GM23338 (cell line): ENCODE data around the gene TMEM143. TPM values are rescaled to one million over a fixed set of nuclear protein-coding genes. Genes with fewer than 3 reads are reported as not detected.

Experiments used
- ATAC-seq: fragments of 200-7000 bp; cut with Tn5 transposase; 3 replicates; pipeline ENCODE4 v1.9.1; 2020
- DNase-seq: peaks from one replicate; pipeline ENCODE4 v3.0.0-alpha.2; 2015; ENCODE audit warnings: low spot score
- H2AFZ ChIP-seq: fragments of 200-600 bp; sonication (generic); 2 replicates; pipeline ENCODE4 v1.8.0; 2016; ENCODE audit warnings: antibody characterized with exemption, mild to moderate bottlenecking, moderate library complexity
- H3F3A ChIP-seq: fragments of 200-600 bp; sonication (generic); replicated peaks from 2 replicates; pipeline ENCODE4 v1.8.0; 2017; ENCODE audit warnings: antibody characterized with exemption, mixed run types, low read depth
- H3K27ac ChIP-seq: fragments of 200-600 bp; sonication (generic); 2 replicates; pipeline ENCODE4 v1.6.1; 2016; ENCODE audit warnings: low read depth
- H3K27me3 ChIP-seq: fragments of 200-600 bp; sonication (generic); 2 replicates; pipeline ENCODE4 v1.8.0; 2016; ENCODE audit warnings: mild to moderate bottlenecking, mixed run types, moderate library complexity; ENCODE audit not compliant: insufficient read depth
- H3K36me3 ChIP-seq: fragments of 200-600 bp; sonication (generic); 2 replicates; pipeline ENCODE4 v1.8.0; 2016; ENCODE audit warnings: mild to moderate bottlenecking; ENCODE audit not compliant: insufficient read depth
- H3K4me1 ChIP-seq: fragments of 200-600 bp; sonication (generic); 2 replicates; pipeline ENCODE4 v1.8.0; 2016; ENCODE audit warnings: mild to moderate bottlenecking, moderate library complexity; ENCODE audit not compliant: insufficient read depth
- H3K4me2 ChIP-seq: fragments of 200-600 bp; sonication (generic); 2 replicates; pipeline ENCODE4 v1.7.1; 2017; ENCODE audit warnings: mixed run types
- H3K4me3 ChIP-seq: fragments of 200-600 bp; sonication (generic); 2 replicates; pipeline ENCODE4 v1.6.1; 2016; ENCODE audit warnings: mixed run types
- H3K79me2 ChIP-seq: fragments of 200-600 bp; sonication (generic); replicated peaks from 2 replicates; pipeline ENCODE4 v1.8.0; 2017; ENCODE audit warnings: mild to moderate bottlenecking; ENCODE audit not compliant: insufficient read depth
- H3K9me2 ChIP-seq: fragments of 200-600 bp; sonication (generic); 2 replicates; pipeline ENCODE4 v1.8.0; 2017; ENCODE audit not compliant: insufficient read depth
- H4K20me1 ChIP-seq: fragments of 200-600 bp; sonication (generic); replicated peaks from 2 replicates; pipeline ENCODE4 v1.8.0; 2017; ENCODE audit warnings: mild to moderate bottlenecking; ENCODE audit not compliant: insufficient read depth
- H3K27ac Mint-ChIP-seq: 2 replicates; pipeline ENCODE4 v1.8.0; 2020; ENCODE audit warnings: inconsistent platforms, mild to moderate bottlenecking, moderate library complexity, mixed read lengths
- H3K27me3 Mint-ChIP-seq: 3 replicates; pipeline ENCODE4 v1.8.0; 2022; ENCODE audit warnings: low read depth, mild to moderate bottlenecking, moderate library complexity, mixed read lengths, inconsistent platforms; ENCODE audit not compliant: insufficient read depth, poor library complexity
- H3K36me3 Mint-ChIP-seq: 3 replicates; pipeline ENCODE4 v1.8.0; 2021; ENCODE audit warnings: low read depth, mild to moderate bottlenecking, inconsistent platforms, moderate library complexity, mixed read lengths
- H3K4me1 Mint-ChIP-seq: 3 replicates; pipeline ENCODE4 v1.8.0; 2020; ENCODE audit warnings: mild to moderate bottlenecking, inconsistent platforms, mixed read lengths
- H3K4me3 Mint-ChIP-seq: 3 replicates; pipeline ENCODE4 v1.8.0; 2021; ENCODE audit warnings: moderate library complexity, mild to moderate bottlenecking, inconsistent platforms, mixed read lengths
- H3K9me3 Mint-ChIP-seq: 3 replicates; pipeline ENCODE4 v1.8.0; 2020; ENCODE audit warnings: moderate library complexity, mild to moderate bottlenecking, inconsistent platforms, mixed read lengths
- CREB1 ChIP-seq: fragments of 250-450 bp; sonication (Bioruptor Pico); IDR thresholded peaks from 2 replicates; pipeline ENCODE4 v1.5.0; 2020; ENCODE audit warnings: low read depth, mild to moderate bottlenecking, moderate library complexity
- EZH2phosphoT487 ChIP-seq: fragments of 200-600 bp; sonication (generic); IDR thresholded peaks from one replicate; pipeline ENCODE4 v1.8.1; 2018; ENCODE audit warnings: antibody characterized with exemption; ENCODE audit not compliant: unreplicated experiment
- STAT1 ChIP-seq: IDR thresholded peaks from one replicate; pipeline ENCODE4 v1.6.1; 2016; ENCODE audit warnings: antibody characterized with exemption; ENCODE audit not compliant: unreplicated experiment
- polyA plus RNA-seq: library from polyadenylated mRNA; unstranded; fragments of >200 nt; fragmentation: Nextera tagmentation; extraction: Ambion mirVana; gene quantifications from 2 replicates; pipeline ENCODE4 v1.2.1, GENCODE V29; 2016
- total RNA-seq: library from RNA; depleted of rRNA; stranded (reverse); fragments of >200 nt; shearing (Covaris generic); gene quantifications from 2 replicates; pipeline ENCODE4 v1.2.3, GENCODE V29; 2014
- TF ChIP-seq, protein P1 (sequence below): IDR thresholded peaks from 2 replicates; pipeline ENCODE4 v1.6.1; 2016; ENCODE audit warnings: antibody characterized with exemption
- TF ChIP-seq, protein P2 (sequence below): fragments of 250-450 bp; sonication (Bioruptor Pico); IDR thresholded peaks from 2 replicates; pipeline ENCODE4 v1.5.0; 2020; ENCODE audit warnings: mild to moderate bottlenecking, moderate library complexity

Gene TMEM143
- total and polyA plus RNA-seq, 2 experiments from 2014 or later = 12.8 to 15.0 TPM

DNA sequence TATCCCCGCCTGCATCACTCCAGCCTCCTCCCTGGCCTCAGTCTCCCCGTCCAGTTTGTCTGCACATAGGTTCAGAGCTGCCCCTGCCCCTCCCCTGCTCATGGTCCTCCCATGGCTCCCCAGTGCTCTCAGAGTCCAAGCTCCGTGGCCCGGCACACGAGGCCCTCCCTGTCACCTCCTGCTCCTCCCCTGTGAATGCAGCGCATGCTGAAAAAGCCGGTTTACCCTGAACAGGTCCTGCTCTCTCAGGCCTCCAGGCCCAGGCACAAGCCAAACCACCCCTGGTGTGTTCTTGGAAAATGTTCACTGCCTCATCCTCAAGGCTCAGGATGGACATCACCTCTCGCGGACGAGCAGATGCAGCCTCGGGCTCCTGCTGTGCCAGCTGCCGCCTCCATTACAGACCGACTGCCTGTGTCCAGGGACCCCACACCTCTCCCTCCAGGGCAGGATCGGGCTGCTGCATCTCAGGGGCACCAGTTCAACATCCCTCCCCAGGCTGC, 25.4 kb downstream of the TMEM143 start:
- Histone ChIP-seq H2AFZ (no peak overlapping the region), H3K9me2 (no peaks in the 10 kb centered on the region), H3K27ac (no peak overlapping the region), H4K20me1 (no peaks in the 10 kb centered on the region), H3K27me3 (no peaks in the 10 kb centered on the region), H3K4me2 (no peak overlapping the region), H3K36me3 (no peaks in the 10 kb centered on the region), H3K4me1 (peaks cover 4% of the 10 kb centered on the region), H3K79me2 (no peaks in the 10 kb centered on the region), H3K4me3 (no peak overlapping the region), H3F3A (peaks cover 7% of the 10 kb centered on the region; the same call in 1 of the 2 replicates)
- Mint-ChIP-seq H3K27ac (no peak overlapping the region), H3K4me1 (peaks cover 3% of the 10 kb centered on the region), H3K4me3 (no peak overlapping the region), H3K27me3 (peaks cover 17% of the 10 kb centered on the region), H3K9me3 (no peaks in the 10 kb centered on the region), H3K36me3 (no peaks in the 10 kb centered on the region)
- no peak for DNase-seq
- TF ChIP-seq, protein P1, sequence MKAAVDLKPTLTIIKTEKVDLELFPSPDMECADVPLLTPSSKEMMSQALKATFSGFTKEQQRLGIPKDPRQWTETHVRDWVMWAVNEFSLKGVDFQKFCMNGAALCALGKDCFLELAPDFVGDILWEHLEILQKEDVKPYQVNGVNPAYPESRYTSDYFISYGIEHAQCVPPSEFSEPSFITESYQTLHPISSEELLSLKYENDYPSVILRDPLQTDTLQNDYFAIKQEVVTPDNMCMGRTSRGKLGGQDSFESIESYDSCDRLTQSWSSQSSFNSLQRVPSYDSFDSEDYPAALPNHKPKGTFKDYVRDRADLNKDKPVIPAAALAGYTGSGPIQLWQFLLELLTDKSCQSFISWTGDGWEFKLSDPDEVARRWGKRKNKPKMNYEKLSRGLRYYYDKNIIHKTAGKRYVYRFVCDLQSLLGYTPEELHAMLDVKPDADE = no peak
- no peak for TF ChIP-seq CREB1 (CRISPR knock-in tag)
- TF ChIP-seq, protein P2, sequence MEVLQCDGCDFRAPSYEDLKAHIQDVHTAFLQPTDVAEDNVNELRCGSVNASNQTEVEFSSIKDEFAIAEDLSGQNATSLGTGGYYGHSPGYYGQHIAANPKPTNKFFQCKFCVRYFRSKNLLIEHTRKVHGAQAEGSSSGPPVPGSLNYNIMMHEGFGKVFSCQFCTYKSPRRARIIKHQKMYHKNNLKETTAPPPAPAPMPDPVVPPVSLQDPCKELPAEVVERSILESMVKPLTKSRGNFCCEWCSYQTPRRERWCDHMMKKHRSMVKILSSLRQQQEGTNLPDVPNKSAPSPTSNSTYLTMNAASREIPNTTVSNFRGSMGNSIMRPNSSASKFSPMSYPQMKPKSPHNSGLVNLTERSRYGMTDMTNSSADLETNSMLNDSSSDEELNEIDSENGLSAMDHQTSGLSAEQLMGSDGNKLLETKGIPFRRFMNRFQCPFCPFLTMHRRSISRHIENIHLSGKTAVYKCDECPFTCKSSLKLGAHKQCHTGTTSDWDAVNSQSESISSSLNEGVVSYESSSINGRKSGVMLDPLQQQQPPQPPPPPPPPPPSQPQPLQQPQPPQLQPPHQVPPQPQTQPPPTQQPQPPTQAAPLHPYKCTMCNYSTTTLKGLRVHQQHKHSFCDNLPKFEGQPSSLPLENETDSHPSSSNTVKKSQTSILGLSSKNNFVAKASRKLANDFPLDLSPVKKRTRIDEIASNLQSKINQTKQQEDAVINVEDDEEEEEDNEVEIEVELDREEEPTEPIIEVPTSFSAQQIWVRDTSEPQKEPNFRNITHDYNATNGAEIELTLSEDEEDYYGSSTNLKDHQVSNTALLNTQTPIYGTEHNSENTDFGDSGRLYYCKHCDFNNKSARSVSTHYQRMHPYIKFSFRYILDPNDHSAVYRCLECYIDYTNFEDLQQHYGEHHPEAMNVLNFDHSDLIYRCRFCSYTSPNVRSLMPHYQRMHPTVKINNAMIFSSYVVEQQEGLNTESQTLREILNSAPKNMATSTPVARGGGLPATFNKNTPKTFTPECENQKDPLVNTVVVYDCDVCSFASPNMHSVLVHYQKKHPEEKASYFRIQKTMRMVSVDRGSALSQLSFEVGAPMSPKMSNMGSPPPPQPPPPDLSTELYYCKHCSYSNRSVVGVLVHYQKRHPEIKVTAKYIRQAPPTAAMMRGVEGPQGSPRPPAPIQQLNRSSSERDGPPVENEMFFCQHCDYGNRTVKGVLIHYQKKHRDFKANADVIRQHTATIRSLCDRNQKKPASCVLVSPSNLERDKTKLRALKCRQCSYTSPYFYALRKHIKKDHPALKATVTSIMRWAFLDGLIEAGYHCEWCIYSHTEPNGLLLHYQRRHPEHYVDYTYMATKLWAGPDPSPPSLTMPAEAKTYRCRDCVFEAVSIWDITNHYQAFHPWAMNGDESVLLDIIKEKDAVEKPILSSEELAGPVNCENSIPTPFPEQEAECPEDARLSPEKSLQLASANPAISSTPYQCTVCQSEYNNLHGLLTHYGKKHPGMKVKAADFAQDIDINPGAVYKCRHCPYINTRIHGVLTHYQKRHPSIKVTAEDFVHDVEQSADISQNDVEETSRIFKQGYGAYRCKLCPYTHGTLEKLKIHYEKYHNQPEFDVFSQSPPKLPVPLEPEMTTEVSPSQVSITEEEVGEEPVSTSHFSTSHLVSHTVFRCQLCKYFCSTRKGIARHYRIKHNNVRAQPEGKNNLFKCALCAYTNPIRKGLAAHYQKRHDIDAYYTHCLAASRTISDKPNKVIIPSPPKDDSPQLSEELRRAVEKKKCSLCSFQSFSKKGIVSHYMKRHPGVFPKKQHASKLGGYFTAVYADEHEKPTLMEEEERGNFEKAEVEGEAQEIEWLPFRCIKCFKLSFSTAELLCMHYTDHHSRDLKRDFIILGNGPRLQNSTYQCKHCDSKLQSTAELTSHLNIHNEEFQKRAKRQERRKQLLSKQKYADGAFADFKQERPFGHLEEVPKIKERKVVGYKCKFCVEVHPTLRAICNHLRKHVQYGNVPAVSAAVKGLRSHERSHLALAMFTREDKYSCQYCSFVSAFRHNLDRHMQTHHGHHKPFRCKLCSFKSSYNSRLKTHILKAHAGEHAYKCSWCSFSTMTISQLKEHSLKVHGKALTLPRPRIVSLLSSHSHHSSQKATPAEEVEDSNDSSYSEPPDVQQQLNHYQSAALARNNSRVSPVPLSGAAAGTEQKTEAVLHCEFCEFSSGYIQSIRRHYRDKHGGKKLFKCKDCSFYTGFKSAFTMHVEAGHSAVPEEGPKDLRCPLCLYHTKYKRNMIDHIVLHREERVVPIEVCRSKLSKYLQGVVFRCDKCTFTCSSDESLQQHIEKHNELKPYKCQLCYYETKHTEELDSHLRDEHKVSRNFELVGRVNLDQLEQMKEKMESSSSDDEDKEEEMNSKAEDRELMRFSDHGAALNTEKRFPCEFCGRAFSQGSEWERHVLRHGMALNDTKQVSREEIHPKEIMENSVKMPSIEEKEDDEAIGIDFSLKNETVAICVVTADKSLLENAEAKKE (CRISPR knock-in tag) = no peak
- no peak for TF ChIP-seq EZH2phosphoT487
- no peak for TF ChIP-seq STAT1
- ATAC-seq = no peak
